A549 (cell line): ENCODE results near the gene DES. TPM values are rescaled to one million over a fixed set of nuclear protein-coding genes. Genes with fewer than 3 reads are reported as not detected.

Source experiments
- ATAC-seq, 2 experiments: fragments of 200-7000 bp in 1 of 2; fragments of >200 bp in 1 of 2; cut with Nextera tagmentation in 1 of 2; cut with Tn5 transposase in 1 of 2; 3 replicates each; pipeline versions ENCODE4 v1.8.0 to v1.9.1; 2018 to 2020; ENCODE audit warnings: mild to moderate bottlenecking in 1 of 2, moderate library complexity in 1 of 2
- CTCF ChIA-PET: fragments of 300-600 bp; sonication (Branson Sonifier 250); formaldehyde crosslinking; extraction: SDS; loops from one replicate; lab custom pipeline; 2021; ENCODE audit warnings: antibody characterized with exemption, inconsistent platforms; lab: Yijun Ruan, JAX
- POLR2A ChIA-PET: fragments of 350-600 bp; formaldehyde crosslinking; extraction: SDS; loops from one replicate; lab custom pipeline; 2021; ENCODE audit warnings: antibody characterized with exemption, inconsistent platforms; lab: Yijun Ruan, JAX
- DNase-seq, 2 experiments: peaks; one replicate each; pipeline versions ENCODE4 v3.0.0 to v3.0.0-alpha.2; 2011 to 2016; ENCODE audit warnings: low read depth in 1 of 2, low spot score in 1 of 2
- FAIRE-seq: peaks from 2 replicates; lab custom pipeline; 2011; peaks lifted over from hg19 to GRCh38; lab: Jason Lieb, UNC
- H3K27ac ChIP-seq, 2 experiments: fragments of >200 bp; sonication (Bioruptor Twin); formaldehyde crosslinking; 3 replicates each; pipeline ENCODE4 v1.5.1; 2016 to 2017
- H3K4me1 ChIP-seq: fragments of >200 bp; sonication (Bioruptor Twin); formaldehyde crosslinking; 3 replicates; pipeline ENCODE4 v1.6.1; 2016
- H3K4me2 ChIP-seq: fragments of >200 bp; sonication (Bioruptor Twin); formaldehyde crosslinking; 3 replicates; pipeline ENCODE4 v1.6.1; 2016
- H3K4me3 ChIP-seq: fragments of >200 bp; sonication (Bioruptor Twin); formaldehyde crosslinking; 3 replicates; pipeline ENCODE4 v1.5.1; 2016
- H3K9me3 ChIP-seq: fragments of >200 bp; sonication (Bioruptor Twin); formaldehyde crosslinking; 3 replicates; pipeline ENCODE4 v1.6.1; 2016
- ATOH8 ChIP-seq: fragments of 250-450 bp; sonication (Bioruptor Pico); IDR thresholded peaks from 2 replicates; pipeline ENCODE4 v1.5.0; 2020; ENCODE audit warnings: low read depth, mild to moderate bottlenecking, moderate library complexity
- BCL3 ChIP-seq: fragments of >200 bp; sonication (Bioruptor Twin); formaldehyde crosslinking; IDR thresholded peaks from 3 replicates; pipeline ENCODE4 v1.6.1; 2016
- BHLHE40 ChIP-seq: IDR thresholded peaks from 2 replicates; pipeline ENCODE4 v1.6.1; 2012; ENCODE audit warnings: low read depth, low read length, inconsistent platforms
- CEBPB ChIP-seq, 2 experiments: fragments of >200 bp in 1 of 2; sonication (Bioruptor Twin) in 1 of 2; formaldehyde crosslinking in 1 of 2; IDR thresholded peaks; 2 replicates each; pipeline ENCODE4 v1.6.1; 2012 to 2016
- E2F6 ChIP-seq: IDR thresholded peaks from 2 replicates; pipeline ENCODE4 v1.6.1; 2012; ENCODE audit warnings: low read depth, borderline replicate concordance
- EP300 ChIP-seq, 2 experiments: fragments of >200 bp; sonication (Bioruptor Twin); formaldehyde crosslinking; IDR thresholded peaks; 2 replicates in 1 of 2; 3 replicates in 1 of 2; pipeline ENCODE4 v1.6.1; 2016 to 2017
- ESRRA ChIP-seq: fragments of 150-350 bp; IDR thresholded peaks from 2 replicates; pipeline ENCODE4 v1.6.1; 2014; ENCODE audit warnings: mild to moderate bottlenecking, low read length, borderline replicate concordance
- FOSL2 ChIP-seq, 2 experiments: fragments of 450-650 bp in 1 of 2; fragments of >200 bp in 1 of 2; sonication (Bioruptor Twin) in 1 of 2; formaldehyde crosslinking; IDR thresholded peaks; 2 replicates each; pipeline versions ENCODE4 v1.5.0 to v1.6.1; 2016 to 2020; ENCODE audit warnings: mild to moderate bottlenecking in 1 of 2, moderate library complexity in 1 of 2
- FOXS1 ChIP-seq: fragments of 250-450 bp; sonication (Bioruptor Pico); IDR thresholded peaks from 2 replicates; pipeline ENCODE4 v1.5.0; 2020; ENCODE audit warnings: mild to moderate bottlenecking, moderate library complexity
- HMGXB4 ChIP-seq: fragments of 250-450 bp; sonication (Bioruptor Pico); IDR thresholded peaks from 2 replicates; pipeline ENCODE4 v1.5.0; 2021; ENCODE audit warnings: mild to moderate bottlenecking, moderate library complexity, borderline replicate concordance
- JUNB ChIP-seq: fragments of >200 bp; sonication (Bioruptor Twin); formaldehyde crosslinking; IDR thresholded peaks from 2 replicates; pipeline ENCODE4 v1.6.1; 2016
- MAFK ChIP-seq: fragments of 450-650 bp; IDR thresholded peaks from 2 replicates; pipeline ENCODE4 v1.6.1; 2014; ENCODE audit not compliant: partially characterized antibody
- MAZ ChIP-seq: fragments of 150-350 bp; IDR thresholded peaks from 2 replicates; pipeline ENCODE4 v1.6.1; 2014; ENCODE audit warnings: antibody characterized with exemption, low read depth, low read length, borderline replicate concordance
- MYC ChIP-seq: IDR thresholded peaks from 2 replicates; pipeline ENCODE4 v1.6.1; 2012; ENCODE audit warnings: mild to moderate bottlenecking, inconsistent platforms, low read length, improper control_type of control experiment, borderline replicate concordance
- PHF8 ChIP-seq: fragments of 200-600 bp; sonication (generic); IDR thresholded peaks from 2 replicates; pipeline ENCODE4 v1.6.1; 2016; ENCODE audit warnings: low read depth, mild to moderate bottlenecking, antibody characterized with exemption, moderate library complexity, borderline replicate concordance
- RARB ChIP-seq: fragments of 250-450 bp; sonication (Bioruptor Pico); IDR thresholded peaks from 2 replicates; pipeline ENCODE4 v1.8.0; 2021; ENCODE audit warnings: mild to moderate bottlenecking, moderate library complexity
- RNF2 ChIP-seq: fragments of 200-600 bp; sonication (generic); IDR thresholded peaks from 2 replicates; pipeline ENCODE4 v1.6.1; 2016; ENCODE audit warnings: low read depth, mild to moderate bottlenecking, antibody characterized with exemption, moderate library complexity, borderline replicate concordance
- SMC3 ChIP-seq: fragments of >200 bp; sonication (Bioruptor Twin); formaldehyde crosslinking; IDR thresholded peaks from 3 replicates; pipeline ENCODE4 v1.6.1; 2018; ENCODE audit warnings: inconsistent platforms
- TP53 ChIP-seq: fragments of 250-450 bp; sonication (Bioruptor Pico); IDR thresholded peaks from 2 replicates; pipeline ENCODE4 v1.5.0; 2021; ENCODE audit warnings: mild to moderate bottlenecking, moderate library complexity
- USF2 ChIP-seq: fragments of 450-650 bp; IDR thresholded peaks from 2 replicates; pipeline ENCODE4 v1.6.1; 2014; ENCODE audit warnings: antibody characterized with exemption
- WGBS: methylation state at CpG from one replicate; pipeline ENCODE4 v1.1.6; 2017; ENCODE audit errors: missing lambda C conversion rate; 5-methylcytosine and 5-hydroxymethylcytosine counted together
- polyA plus RNA-seq, 4 experiments: library from polyadenylated mRNA; depleted of rRNA in 3 of 4; stranded (reverse); fragments of >200 nt; fragmentation: RNase III in 1 of 4; extraction: RNeasy Plus Mini Kit Qiagen cat#74134 plus additional on column Dnase treatment in 1 of 4; gene quantifications; 2 replicates in 3 of 4; 3 replicates in 1 of 4; pipeline ENCODE4 v1.2.3, GENCODE V29; 2011 to 2017

Gene DES
- polyA plus RNA-seq, 2 of the 4 experiments (the other 2 are of a cell fraction): 0.06 TPM; not detected in 1

- TF ChIP-seq MAFK (no peak), USF2 (no peak)
Observed at GRCh38 chr2:219451661-219452360, 33.6 kb downstream of the DES start (continued).

GRCh38 chr2:219452361-219453317 is 34.5 kb downstream of the DES start:
- Histone ChIP-seq H3K27ac (peak overlapping the region; percentile 75 to 83), H3K4me1 (peaks cover 27% of the 10 kb centered on the region), H3K9me3 (no peaks in the 10 kb centered on the region), H3K4me2 (peak overlapping the region; percentile 58), H3K4me3 (no peak overlapping the region)
- FAIRE-seq (no peak), DNase-seq (peak in 1 of 2 experiments; percentile 44), ATAC-seq (peak; percentile 84 to 89)
- ChIA-PET CTCF (interaction anchor here (0.5 to 89.4 kb wide), 8 partner anchors 9 to 298 kb away, joined by 3 to 3291 read pairs (median 4); partner anchors contain the start of genes ASIC4, CHPF, GMPPA and TMEM198), POLR2A (interaction anchor here (1.1 to 1.3 kb wide), 2 partner anchors 11 to 46 kb away, joined by 4 to 7 read pairs; partner anchors contain the start of gene GMPPA)
- TF ChIP-seq TP53 (CRISPR knock-in tag): no peak
- 0 out of 2 replicates have a peak, but pooled peaks have one; percentile 24 for TF ChIP-seq FOSL2 (IDR thresholded peaks at IDR 0.05)
- peak; percentile 34 for TF ChIP-seq FOSL2 (CRISPR knock-in tag; IDR thresholded peaks at IDR 0.05)
- 70% methylated on average over 23 of the region's 23 CpGs for WGBS

GRCh38 chr2:219453671-219454590 is 35.8 kb downstream of the DES start:
- POLR2A ChIA-PET: interaction anchor here (1.1 to 1.3 kb wide), 2 partner anchors 12 to 45 kb away, joined by 4 to 7 read pairs; partner anchors contain the start of gene GMPPA
- WGBS: 89% methylated on average over 9 of the region's 10 CpGs
- peak in 1 of 2 experiments; percentile 13; a peak in 3 of 6 replicates for ATAC-seq

GRCh38 chr2:219455581-219455980 is 37.4 kb downstream of the DES start:
- ChIA-PET POLR2A (no interaction called here), CTCF (interaction anchor here (1.4 to 89.4 kb wide), 4 partner anchors 15 to 296 kb away, joined by 4 to 3291 read pairs (median 10); partner anchors contain the start of genes ASIC4, CHPF, GMPPA and TMEM198)
- Histone ChIP-seq H3K4me2 (no peak overlapping the region), H3K4me1 (peaks cover 27% of the 10 kb centered on the region), H3K4me3 (no peak overlapping the region), H3K9me3 (no peaks in the 10 kb centered on the region), H3K27ac (no peak overlapping the region)
- ATAC-seq (no peak), DNase-seq (no peak), FAIRE-seq (no peak)
- 72% methylated on average over 4 of the region's 6 CpGs for WGBS
- TF ChIP-seq ATOH8 (CRISPR knock-in tag) (no peak), SMC3 (no peak), CEBPB (IDR thresholded peaks at IDR 0.05) (no peak), RNF2 (no peak), EP300 (IDR thresholded peaks at IDR 0.05) (no peak), BCL3 (no peak), RARB (CRISPR knock-in tag) (no peak), BHLHE40 (no peak), MAFK (no peak), ESRRA (no peak), HMGXB4 (CRISPR knock-in tag) (no peak), MAZ (no peak), E2F6 (no peak), PHF8 (no peak), JUNB (no peak)

More at GRCh38 chr2:219453671-219454590, 35.8 kb downstream of the DES start:
- FAIRE-seq (no peak), DNase-seq (no peak)
- Histone ChIP-seq H3K4me2 (peak overlapping the region; percentile 58), H3K4me1 (peaks cover 27% of the 10 kb centered on the region), H3K4me3 (no peak overlapping the region), H3K9me3 (no peaks in the 10 kb centered on the region), H3K27ac (peak overlapping the region; percentile 75 to 83)
- CTCF ChIA-PET: interaction anchor here (0.5 to 89.4 kb wide), 9 partner anchors 9 to 299 kb away, joined by 3 to 3291 read pairs (median 5); partner anchors contain the start of genes ASIC4, CHPF, GMPPA and TMEM198
- TF ChIP-seq MYC (no peak), FOXS1 (CRISPR knock-in tag) (no peak)
